Glomerular endothelial cell (primary cell): ENCODE measurements around the gene ABCB6. TPM values are rescaled to one million over a fixed set of nuclear protein-coding genes. Genes with fewer than 3 reads are reported as not detected.
"Not testable (repeated sequence)": the region's sequence is repeated elsewhere in the genome, so short reads cannot be mapped to it uniquely, and the experiment has no call there.

Experiments
- DNase-seq: peaks from one replicate; pipeline ENCODE4 v3.0.0-alpha.2; 2011; ENCODE audit warnings: low read depth, low spot score; ENCODE audit errors: extremely low read depth
- total RNA-seq: library from RNA; depleted of rRNA; stranded (reverse); fragments of >200 nt; gene quantifications from 2 replicates; pipeline ENCODE4 v1.2.3, GENCODE V29; 2015

ABCB6 gene
- total RNA-seq, 1 donor from 2014 or later = 17.8 TPM

GRCh38 chr2:219214141-219214540 is 4.6 kb downstream of the ABCB6 start:
- DNase-seq = no peak

- DNase-seq = no peak
Measured at GRCh38 chr2:219213486-219214071, 5.2 kb downstream of the ABCB6 start.

GRCh38 chr2:219213026-219213415 is 5.7 kb downstream of the ABCB6 start:
- DNase-seq = no peak

GRCh38 chr2:219210886-219211362 is 7.8 kb downstream of the ABCB6 start:
- DNase-seq = no peak

GRCh38 chr2:219210196-219210885 is 8.4 kb downstream of the ABCB6 start:
- no peak for DNase-seq

GRCh38 chr2:219209236-219210195 is 9.2 kb downstream of the ABCB6 start:
- DNase-seq = no peak

- DNase-seq = no peak
Measured at GRCh38 chr2:219207884-219208740, 10.6 kb downstream of the ABCB6 start.

GRCh38 chr2:219207134-219207883 is 11.4 kb downstream of the ABCB6 start:
- DNase-seq = no peak

- no peak for DNase-seq
Measured at GRCh38 chr2:219206328-219207133, 12.2 kb downstream of the ABCB6 start, which contains the start of gene ZFAND2B. Gene ZFAND2B, plus strand, starts transcription at chr2:219206782. Its CDS starts 206 bp downstream, at chr2:219206988.

GRCh38 chr2:219205981-219206327 is 12.8 kb downstream of the ABCB6 start:
- DNase-seq = no peak

GRCh38 chr2:219205165-219205538 is 13.6 kb downstream of the ABCB6 start:
- DNase-seq = no peak

GRCh38 chr2:219204425-219205164 is 14.2 kb downstream of the ABCB6 start:
- no peak for DNase-seq

GRCh38 chr2:219201331-219201730 is 17.4 kb downstream of the ABCB6 start:
- not testable (repeated sequence) for DNase-seq

- DNase-seq = not testable (repeated sequence)
Measured at GRCh38 chr2:219200502-219201326, 18.0 kb downstream of the ABCB6 start.

- no peak for DNase-seq
Measured at GRCh38 chr2:219199470-219200211, 19.1 kb downstream of the ABCB6 start.

- DNase-seq = no peak
Measured at GRCh38 chr2:219198974-219199373, 19.8 kb downstream of the ABCB6 start.

GRCh38 chr2:219197388-219197787 is 21.4 kb downstream of the ABCB6 start:
- DNase-seq = no peak
